MM.1S (cell line): Measurements from ENCODE around the gene AKAP13.

Experiments used
- DNase-seq: peaks from one replicate; pipeline ENCODE4 v3.0.0-alpha.2; 2015
- H2AFZ ChIP-seq: fragments of 300-600 bp; sonication (generic); 2 replicates; pipeline ENCODE4 v1.6.0; 2016; ENCODE audit warnings: antibody characterized with exemption, low read length
- H3F3A ChIP-seq: fragments of 300-600 bp; sonication (generic); 2 replicates; pipeline ENCODE4 v1.6.1; 2016; ENCODE audit warnings: mild to moderate bottlenecking, antibody characterized with exemption, low read length, moderate library complexity, mixed read lengths; ENCODE audit not compliant: insufficient read depth
- H3K27ac ChIP-seq: fragments of 300-600 bp; sonication (generic); 2 replicates; pipeline ENCODE4 v1.5.1; 2016; ENCODE audit warnings: mild to moderate bottlenecking, low read length
- H3K27me3 ChIP-seq: fragments of 300-600 bp; sonication (generic); replicated peaks from 2 replicates; pipeline ENCODE4 v1.6.0; 2016; ENCODE audit warnings: low read length; ENCODE audit not compliant: insufficient read depth
- H3K36me3 ChIP-seq: fragments of 300-600 bp; sonication (generic); replicated peaks from 2 replicates; pipeline ENCODE4 v1.6.1; 2016; ENCODE audit warnings: mild to moderate bottlenecking, low read length, mixed read lengths; ENCODE audit not compliant: insufficient read depth
- H3K4me1 ChIP-seq: fragments of 300-600 bp; sonication (generic); 2 replicates; pipeline ENCODE4 v1.6.1; 2016; ENCODE audit warnings: low read length, mixed read lengths
- H3K4me2 ChIP-seq: fragments of 300-600 bp; sonication (generic); 2 replicates; pipeline ENCODE4 v1.6.0; 2016; ENCODE audit warnings: low read depth, low read length
- H3K4me3 ChIP-seq: fragments of 300-600 bp; sonication (generic); 2 replicates; pipeline ENCODE4 v1.5.1; 2016; ENCODE audit warnings: low read length, mixed read lengths
- H3K79me2 ChIP-seq: fragments of 300-600 bp; sonication (generic); 2 replicates; pipeline ENCODE4 v1.6.1; 2016; ENCODE audit warnings: mixed run types, low read length, mixed read lengths
- H3K9ac ChIP-seq: fragments of 300-600 bp; sonication (generic); 2 replicates; pipeline ENCODE4 v1.6.1; 2016; ENCODE audit warnings: low read length, mixed read lengths
- H3K9me2 ChIP-seq: fragments of 300-600 bp; sonication (generic); replicated peaks from 2 replicates; pipeline ENCODE4 v1.6.1; 2016; ENCODE audit warnings: mild to moderate bottlenecking, low read length, mixed read lengths; ENCODE audit not compliant: insufficient read depth
- H3K9me3 ChIP-seq: fragments of 300-600 bp; sonication (generic); replicated peaks from 2 replicates; pipeline ENCODE4 v1.6.1; 2016; ENCODE audit warnings: mild to moderate bottlenecking, low read length, mixed read lengths; ENCODE audit not compliant: insufficient read depth
- H4K20me1 ChIP-seq: fragments of 300-600 bp; sonication (generic); 2 replicates; pipeline ENCODE4 v1.6.1; 2016; ENCODE audit warnings: mild to moderate bottlenecking, low read length, moderate library complexity, mixed read lengths; ENCODE audit not compliant: insufficient read depth
- CTCF ChIP-seq: fragments of 300-600 bp; sonication (generic); IDR thresholded peaks from 2 replicates; pipeline ENCODE4 v1.5.1; 2016; ENCODE audit warnings: antibody characterized with exemption, low read length, mixed read lengths
- EZH2 ChIP-seq: fragments of 300-600 bp; sonication (generic); optimal IDR thresholded peaks from 2 replicates; pipeline ENCODE3; 2017; ENCODE audit warnings: low read depth, mild to moderate bottlenecking, antibody characterized with exemption, low read length, mixed read lengths
- EZH2phosphoT487 ChIP-seq: fragments of 300-600 bp; sonication (generic); IDR thresholded peaks from 2 replicates; pipeline ENCODE4 v1.6.1; 2018; ENCODE audit warnings: antibody characterized with exemption, low read length

The AKAP13 gene

GRCh38 chr15:85598219-85598618 lies 217.8 kb downstream of the AKAP13 start:
- Histone ChIP-seq H3K9me2 (no peaks in the 10 kb centered on the region), H3K27ac (no peak overlapping the region), H3K36me3 (no peaks in the 10 kb centered on the region), H2AFZ (no peak overlapping the region), H3K79me2 (no peaks in the 10 kb centered on the region), H3K9ac (no peak overlapping the region), H3K27me3 (no peaks in the 10 kb centered on the region), H3K4me3 (no peak overlapping the region), H3K4me1 (no peaks in the 10 kb centered on the region), H3K4me2 (no peak overlapping the region), H3F3A (no peaks in the 10 kb centered on the region), H4K20me1 (no peaks in the 10 kb centered on the region), H3K9me3 (no peaks in the 10 kb centered on the region)
- TF ChIP-seq EZH2, result no peak
- TF ChIP-seq EZH2phosphoT487, result no peak
- no peak for TF ChIP-seq CTCF
- no peak for DNase-seq

GRCh38 chr15:85598718-85599398 lies 218.5 kb downstream of the AKAP13 start:
- DNase-seq, result no peak
- Histone ChIP-seq H3K4me1 (no peaks in the 10 kb centered on the region), H3K4me2 (no peak overlapping the region), H3F3A (no peaks in the 10 kb centered on the region), H3K36me3 (no peaks in the 10 kb centered on the region), H4K20me1 (no peaks in the 10 kb centered on the region), H3K27me3 (no peaks in the 10 kb centered on the region), H3K9ac (no peak overlapping the region), H3K27ac (no peak overlapping the region), H3K9me3 (no peaks in the 10 kb centered on the region), H3K9me2 (no peaks in the 10 kb centered on the region), H3K79me2 (no peaks in the 10 kb centered on the region), H2AFZ (no peak overlapping the region), H3K4me3 (no peak overlapping the region)
- TF ChIP-seq EZH2 (no peak), CTCF (no peak), EZH2phosphoT487 (no peak)

- Histone ChIP-seq H3K9me3 (no peaks in the 10 kb centered on the region), H2AFZ (no peak overlapping the region), H3K4me3 (no peak overlapping the region), H3K79me2 (no peaks in the 10 kb centered on the region), H3K9ac (no peak overlapping the region), H3K4me2 (no peak overlapping the region), H3K4me1 (no peaks in the 10 kb centered on the region), H4K20me1 (no peaks in the 10 kb centered on the region), H3K36me3 (no peaks in the 10 kb centered on the region), H3F3A (no peaks in the 10 kb centered on the region), H3K9me2 (no peaks in the 10 kb centered on the region), H3K27ac (no peak overlapping the region), H3K27me3 (no peaks in the 10 kb centered on the region)
- DNase-seq, result no peak
- TF ChIP-seq EZH2 (no peak), EZH2phosphoT487 (no peak), CTCF (no peak)
These were observed 219.6 kb downstream of the AKAP13 start for GRCh38 chr15:85600001-85600400.
